Panc1 (cell line): ENCODE measurements around the gene GNL2.

ENCODE experiments used
- POLR2AphosphoS5 ChIP-seq: IDR thresholded peaks from 2 replicates; pipeline ENCODE4 v1.6.1; 2012; ENCODE audit warnings: mild to moderate bottlenecking, low read depth, low read length, moderate library complexity
- TCF7L2 ChIP-seq: IDR thresholded peaks from 2 replicates; pipeline ENCODE4 v1.6.1; 2011; ENCODE audit warnings: mild to moderate bottlenecking, low read depth, low read length, inconsistent platforms
- TF ChIP-seq, protein P1 (sequence below): fragments of 450-650 bp; IDR thresholded peaks from 2 replicates; pipeline ENCODE4 v1.5.1; 2017; ENCODE audit warnings: mild to moderate bottlenecking

DNA sequence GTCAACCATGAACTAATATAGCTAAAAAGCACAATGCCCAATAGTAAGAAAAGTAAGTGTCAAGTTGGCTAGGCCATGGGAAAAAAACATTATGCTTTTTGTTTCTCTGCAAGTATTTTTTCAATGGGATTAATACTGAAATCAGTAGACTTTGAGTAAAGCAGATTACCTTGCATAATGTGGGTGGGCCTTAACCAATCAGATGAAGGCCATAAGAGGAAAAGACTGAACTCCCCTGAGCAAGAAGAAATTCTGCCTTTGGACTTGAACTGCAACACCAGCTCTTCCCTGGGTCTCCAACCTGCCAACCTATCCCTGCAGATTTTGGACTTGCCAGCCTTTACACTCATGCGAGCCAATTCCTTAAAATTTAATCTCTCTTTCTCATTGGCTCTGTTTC lies 45.3 kb upstream of the GNL2 start:
- TF ChIP-seq, protein P1, sequence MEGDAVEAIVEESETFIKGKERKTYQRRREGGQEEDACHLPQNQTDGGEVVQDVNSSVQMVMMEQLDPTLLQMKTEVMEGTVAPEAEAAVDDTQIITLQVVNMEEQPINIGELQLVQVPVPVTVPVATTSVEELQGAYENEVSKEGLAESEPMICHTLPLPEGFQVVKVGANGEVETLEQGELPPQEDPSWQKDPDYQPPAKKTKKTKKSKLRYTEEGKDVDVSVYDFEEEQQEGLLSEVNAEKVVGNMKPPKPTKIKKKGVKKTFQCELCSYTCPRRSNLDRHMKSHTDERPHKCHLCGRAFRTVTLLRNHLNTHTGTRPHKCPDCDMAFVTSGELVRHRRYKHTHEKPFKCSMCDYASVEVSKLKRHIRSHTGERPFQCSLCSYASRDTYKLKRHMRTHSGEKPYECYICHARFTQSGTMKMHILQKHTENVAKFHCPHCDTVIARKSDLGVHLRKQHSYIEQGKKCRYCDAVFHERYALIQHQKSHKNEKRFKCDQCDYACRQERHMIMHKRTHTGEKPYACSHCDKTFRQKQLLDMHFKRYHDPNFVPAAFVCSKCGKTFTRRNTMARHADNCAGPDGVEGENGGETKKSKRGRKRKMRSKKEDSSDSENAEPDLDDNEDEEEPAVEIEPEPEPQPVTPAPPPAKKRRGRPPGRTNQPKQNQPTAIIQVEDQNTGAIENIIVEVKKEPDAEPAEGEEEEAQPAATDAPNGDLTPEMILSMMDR: no peak
- TF ChIP-seq POLR2AphosphoS5: no peak
- no peak for TF ChIP-seq TCF7L2
